Measurements from ENCODE around the gene DSC1.

- TF ChIP-seq CTCF (IDR thresholded peaks at IDR 0.05; ENCODE audit: low read depth, low read length) (no peak), MYC (IDR thresholded peaks at IDR 0.05; ENCODE audit: low read depth, low read length) (no peak)
Measured at GRCh38 chr18:31162419-31162793, 250 bp downstream of the DSC1 start.

Measured in NB4 (cell line).